HG03045 (cell line): ENCODE measurements around the gene SRRD.
A peak's percentile ranks its signal among the peaks of the same experiment; 100 is the strongest.
"Not testable (repeated sequence)": the region's sequence is repeated elsewhere in the genome, so short reads cannot be mapped to it uniquely, and the experiment has no call there.

Experiments used
- ATAC-seq: cut with Tn5 transposase; IDR thresholded peaks from one replicate; pipeline ENCODE4 v1.9.1; 2021; ENCODE audit warnings: mild to moderate bottlenecking, moderate library complexity; ENCODE audit not compliant: unreplicated experiment

SRRD gene

GRCh38 chr22:26483439-26484359, at the start of gene SRRD, which contains the start of gene HPS4:
TSS of gene SRRD (plus strand) at chr22:26483877. CDS start at chr22:26483891, 14 bp downstream.
TSS of gene HPS4 (minus strand) at chr22:26483783. CDS start at chr22:26481762, 2,021 bp downstream.
- ATAC-seq: peak; percentile 79

- ATAC-seq: no peak
These were observed 48.2 kb upstream of the SRRD start for GRCh38 chr22:26435327-26436093.

GRCh38 chr22:26436903-26437515, 46.7 kb upstream of the SRRD start:
- ATAC-seq: no peak

- no peak for ATAC-seq
These were observed 45.8 kb upstream of the SRRD start for GRCh38 chr22:26437694-26438392.

- ATAC-seq: not testable (repeated sequence)
These were observed 44.9 kb upstream of the SRRD start for GRCh38 chr22:26438776-26439175.

GRCh38 chr22:26439559-26439958, 44.1 kb upstream of the SRRD start:
- ATAC-seq: no peak

- no peak for ATAC-seq
These were observed 41.5 kb upstream of the SRRD start for GRCh38 chr22:26442086-26442756.

- no peak for ATAC-seq
These were observed 39.6 kb upstream of the SRRD start for GRCh38 chr22:26443901-26444690.

- ATAC-seq: no peak
These were observed 38.9 kb upstream of the SRRD start for GRCh38 chr22:26444777-26445176.

- no peak for ATAC-seq
These were observed 38.0 kb upstream of the SRRD start for GRCh38 chr22:26445577-26446275.

GRCh38 chr22:26446808-26447515, 36.7 kb upstream of the SRRD start:
- no peak for ATAC-seq

- no peak for ATAC-seq
These were observed 35.9 kb upstream of the SRRD start for GRCh38 chr22:26447584-26448329.

- no peak for ATAC-seq
These were observed 35.3 kb upstream of the SRRD start for GRCh38 chr22:26448334-26448733.

- ATAC-seq: no peak
These were observed 34.7 kb upstream of the SRRD start for GRCh38 chr22:26448941-26449340.

- ATAC-seq: no peak
These were observed 33.1 kb upstream of the SRRD start for GRCh38 chr22:26450453-26451185.

GRCh38 chr22:26452236-26453016, 31.3 kb upstream of the SRRD start:
- ATAC-seq: no peak
